HG02798 (cell line): ENCODE measurements around the gene XKR7.
A peak's percentile ranks its signal among the peaks of the same experiment; 100 is the strongest.

Source experiments
- ATAC-seq: cut with Tn5 transposase; IDR thresholded peaks from one replicate; pipeline ENCODE4 v1.9.1; 2021; ENCODE audit warnings: mild to moderate bottlenecking; ENCODE audit not compliant: unreplicated experiment, poor library complexity

Gene XKR7

GRCh38 chr20:32035426-32035779, 67.5 kb downstream of the XKR7 start:
- no peak for ATAC-seq

DNA sequence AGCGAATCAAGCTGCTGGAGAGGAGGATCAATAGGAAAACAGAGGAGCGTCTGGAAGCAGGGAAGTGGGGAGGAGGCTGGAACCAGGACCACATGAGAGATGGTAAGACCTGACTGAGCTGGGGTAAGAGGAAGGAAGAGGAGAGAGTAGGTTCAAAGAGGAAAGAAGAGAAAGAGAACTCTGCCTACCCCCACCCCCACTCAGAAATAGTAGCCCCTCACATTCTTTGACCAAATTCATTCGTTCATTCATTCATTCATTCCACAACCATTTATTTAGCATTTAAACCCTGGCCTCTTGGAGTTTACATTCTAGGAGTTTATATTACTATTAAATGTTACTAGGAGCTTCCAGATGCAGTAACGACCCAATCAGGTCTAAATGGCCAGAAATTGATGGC, 68.3 kb downstream of the XKR7 start:
- no peak for ATAC-seq

DNA sequence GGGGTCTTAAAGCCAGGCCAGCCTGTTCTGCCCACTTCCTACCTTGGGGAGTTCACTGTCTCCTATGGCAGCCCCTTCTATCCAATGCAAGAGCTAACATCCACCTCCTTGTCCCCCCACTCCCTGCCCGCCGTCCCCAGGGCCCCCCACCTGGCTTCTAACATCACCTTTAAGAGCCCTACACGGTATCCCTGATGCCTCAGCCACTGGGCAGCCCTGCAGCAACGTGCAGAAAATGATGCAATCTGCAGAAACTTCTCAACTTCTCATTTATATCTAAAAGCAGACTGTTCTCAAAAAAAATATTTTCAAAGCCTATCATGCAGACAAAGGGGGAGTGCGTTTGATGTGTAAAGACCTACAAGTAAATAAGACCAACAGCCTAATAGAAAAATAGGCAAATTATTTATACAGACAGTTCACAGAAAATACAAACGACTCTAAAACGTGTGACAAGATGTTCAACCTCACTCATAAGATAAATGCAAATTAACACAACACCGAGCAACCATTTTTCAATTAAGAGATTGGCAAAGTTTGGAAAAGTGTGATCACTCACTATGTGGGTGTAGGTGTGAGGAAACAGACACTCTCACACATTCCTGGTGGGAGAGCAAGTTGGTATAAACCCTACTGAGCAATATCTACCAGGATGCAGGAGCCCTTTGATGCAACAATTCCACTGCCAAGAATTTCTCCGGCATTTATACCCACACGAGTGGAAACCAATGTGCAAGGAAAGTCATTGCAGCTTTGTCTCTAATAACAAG, 69.0 kb downstream of the XKR7 start:
- no peak for ATAC-seq

- no peak for ATAC-seq
Measured at GRCh38 chr20:32037929-32038328, 70.0 kb downstream of the XKR7 start.

DNA sequence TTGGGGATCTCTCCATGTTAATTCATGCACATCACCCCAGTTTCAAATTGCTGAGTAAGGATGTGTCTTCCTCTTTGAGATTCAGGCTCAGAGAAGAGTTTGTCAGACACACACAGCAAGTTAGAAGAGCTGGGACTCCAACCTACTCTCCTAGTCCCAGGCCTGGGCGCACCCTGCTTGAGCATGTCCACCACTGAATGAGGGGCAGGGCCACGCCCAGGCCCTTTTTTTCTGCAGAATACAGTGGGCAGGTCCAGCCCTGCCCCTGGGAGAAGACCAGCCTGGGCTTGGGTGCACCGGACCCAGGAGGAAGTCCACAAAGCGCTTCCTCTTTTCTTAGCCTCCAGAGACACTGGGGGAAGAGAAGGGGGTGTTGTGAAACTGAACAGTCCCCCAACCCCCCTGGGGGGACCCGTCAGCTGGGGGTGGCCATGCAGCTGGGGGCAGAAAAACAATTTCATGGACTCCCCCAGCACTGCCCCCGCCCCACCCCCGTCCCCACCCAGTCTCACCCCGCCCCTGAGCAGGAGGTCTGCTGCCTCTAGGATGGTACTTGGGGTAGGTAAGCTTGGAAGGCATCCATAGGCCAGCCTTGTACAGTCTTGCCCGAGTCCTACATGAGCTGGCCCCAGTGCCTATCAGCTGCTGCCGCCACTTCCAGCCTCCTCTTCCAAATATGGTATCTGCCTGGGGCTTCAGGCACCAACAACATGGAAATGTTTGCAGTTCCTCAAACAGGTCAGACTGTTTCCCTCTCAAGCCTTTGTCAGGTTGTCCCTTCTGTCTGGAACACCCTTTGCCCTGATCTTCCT, 72.4 kb downstream of the XKR7 start:
- ATAC-seq = peak; percentile 63

- ATAC-seq = no peak
Measured at GRCh38 chr20:32045999-32046398, 78.0 kb downstream of the XKR7 start.

- no peak for ATAC-seq
Measured at GRCh38 chr20:32050324-32050841, 82.4 kb downstream of the XKR7 start.

DNA sequence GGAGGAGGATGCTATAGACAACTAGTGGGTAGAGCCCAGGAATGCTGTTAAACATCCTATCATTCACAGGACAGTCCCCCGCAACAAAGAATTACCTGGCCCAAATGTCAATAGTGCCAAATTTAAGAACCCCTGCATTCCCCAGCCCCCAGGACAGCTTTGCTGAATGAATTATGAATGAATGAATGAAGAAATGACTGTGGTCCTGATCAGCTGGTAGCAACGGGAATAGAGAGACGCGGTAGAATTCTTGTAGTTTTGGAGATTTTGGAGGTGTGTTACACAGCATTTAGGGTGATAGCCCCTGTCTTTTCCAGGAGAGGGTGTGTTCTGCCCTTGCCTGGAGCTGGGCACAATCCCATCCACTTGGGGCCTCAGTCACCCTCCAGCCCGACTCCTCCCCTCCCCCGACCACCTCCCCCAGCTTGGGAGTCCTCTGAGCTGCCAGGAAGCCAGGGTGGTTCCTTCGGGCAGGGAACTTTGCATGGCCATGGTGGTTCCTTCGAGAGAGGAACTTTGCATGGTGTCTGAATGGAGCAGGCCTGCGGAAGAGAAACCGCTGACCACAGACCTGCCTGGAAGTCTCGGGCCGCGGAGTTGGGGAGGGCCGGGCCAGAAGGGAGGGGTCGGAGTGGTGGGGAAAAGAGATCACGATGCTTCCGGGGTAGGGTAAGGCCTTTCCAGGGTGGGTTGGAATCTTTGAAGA, 83.1 kb downstream of the XKR7 start:
- no peak for ATAC-seq

DNA sequence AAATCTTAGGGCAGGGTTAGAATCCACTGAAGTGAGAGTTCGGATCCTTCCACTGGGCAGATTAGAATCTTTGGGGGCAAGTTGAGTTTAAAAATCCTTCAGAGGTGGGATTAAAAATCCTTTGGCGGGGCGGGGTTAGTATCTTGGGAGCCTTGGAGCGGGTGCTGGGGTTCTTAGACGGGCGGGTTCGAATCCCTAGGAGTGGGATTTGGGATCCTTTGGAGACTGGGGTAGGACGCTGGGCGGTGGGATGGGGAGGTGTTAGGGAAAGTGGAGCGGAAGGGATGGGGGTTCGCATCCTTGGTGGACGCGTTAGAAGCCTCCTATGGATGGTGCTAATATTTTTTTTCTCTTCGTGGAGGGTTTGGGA, 83.8 kb downstream of the XKR7 start:
- no peak for ATAC-seq

DNA sequence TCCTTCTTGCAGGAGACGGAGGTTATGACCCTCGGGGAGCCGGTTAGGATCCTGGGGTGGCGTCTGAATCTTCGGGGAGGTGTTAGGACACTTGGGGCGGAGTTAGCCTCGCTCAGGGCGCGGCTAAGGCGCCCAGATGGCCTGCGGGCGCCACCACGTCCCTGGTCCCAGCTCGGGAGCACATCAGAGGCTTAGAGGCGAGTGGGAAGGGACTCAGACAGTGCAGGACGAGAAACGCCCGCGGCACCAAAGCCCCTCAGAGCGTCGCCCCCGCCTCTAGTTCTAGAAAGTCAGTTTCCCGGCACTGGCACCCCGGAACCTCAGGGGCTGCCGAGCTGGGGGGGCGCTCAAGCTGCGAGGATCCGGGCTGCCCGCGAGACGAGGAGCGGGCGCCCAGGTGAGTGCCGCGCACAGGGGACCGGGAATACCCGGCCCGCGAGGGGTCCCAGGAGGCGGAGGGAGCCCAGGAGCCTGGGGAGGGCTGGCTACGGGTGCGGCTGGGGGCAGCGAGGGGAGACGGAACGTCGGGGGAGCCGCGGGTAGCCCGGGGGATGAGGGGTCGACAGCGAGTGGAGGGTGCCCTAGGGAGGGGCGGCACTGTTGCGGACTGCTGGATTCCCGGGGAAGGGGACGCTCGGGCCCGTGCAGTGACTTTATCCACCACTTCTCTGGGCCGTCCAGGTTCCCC, 84.3 kb downstream of the XKR7 start, which contains the start of gene HCK:
Gene HCK, plus strand, starts transcription at position 153 of the 688 bp plus-strand sequence.
- peak; percentile 71 for ATAC-seq

- no peak for ATAC-seq
Measured at GRCh38 chr20:32052778-32053362, 84.9 kb downstream of the XKR7 start.
